ELR (cell line): ENCODE measurements around the gene OPN3.

Source experiments
- DNase-seq: peaks from one replicate; pipeline ENCODE4 v3.0.0-alpha.2; 2015; ENCODE audit warnings: low read depth

Gene OPN3

GRCh38 chr1:241589521-241589920 is 50.6 kb downstream of the OPN3 start:
- no peak for DNase-seq

- no peak for DNase-seq
Observed at GRCh38 chr1:241586905-241587512, 53.2 kb downstream of the OPN3 start.

DNA sequence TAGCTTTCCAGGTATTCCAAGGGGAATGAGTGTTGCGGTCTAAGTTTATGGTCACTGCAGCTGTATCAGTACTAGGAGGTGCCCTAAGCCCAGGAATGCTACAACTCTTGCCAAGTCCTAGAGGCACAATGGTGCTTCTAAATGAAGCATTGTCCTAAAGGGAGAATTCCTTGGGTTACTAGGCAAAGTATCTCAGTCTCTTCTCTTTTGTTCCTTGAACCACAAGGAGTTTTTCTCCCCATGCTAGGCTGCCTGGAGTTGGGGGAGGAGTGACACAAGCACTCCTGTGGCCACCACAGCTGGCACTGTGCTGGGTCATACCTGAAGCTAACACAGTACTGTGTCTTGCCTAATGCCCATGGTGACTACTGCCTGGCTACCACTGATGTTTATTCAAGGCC is 57.2 kb downstream of the OPN3 start:
- DNase-seq = no peak

- DNase-seq = no peak
Observed at GRCh38 chr1:241579434-241579833, 60.7 kb downstream of the OPN3 start.

DNA sequence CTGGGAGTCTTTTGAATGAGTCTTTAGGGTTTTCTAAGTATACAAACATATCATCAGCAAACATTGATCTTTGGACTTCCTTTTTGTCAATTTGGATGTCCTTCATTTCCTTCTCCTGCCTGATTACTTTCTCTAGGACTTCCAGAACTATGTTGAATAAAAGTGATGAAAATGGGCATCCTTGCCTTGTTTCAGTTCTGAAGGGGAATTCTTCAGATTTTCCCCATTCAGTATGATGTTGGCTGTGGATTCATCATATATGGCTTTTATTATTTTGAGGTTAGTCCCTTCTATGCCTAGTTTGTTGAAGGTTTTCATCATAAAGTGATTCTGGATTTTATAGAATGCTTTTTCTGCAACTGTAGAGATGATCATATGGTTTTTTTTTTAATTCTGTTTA is 66.0 kb downstream of the OPN3 start:
- no peak for DNase-seq

- DNase-seq = no peak
Observed at GRCh38 chr1:241569848-241570247, 70.3 kb downstream of the OPN3 start.

- DNase-seq = no peak
Observed at GRCh38 chr1:241560849-241561187, 79.4 kb downstream of the OPN3 start.

GRCh38 chr1:241560146-241560848 is 79.9 kb downstream of the OPN3 start:
- DNase-seq = no peak

DNA sequence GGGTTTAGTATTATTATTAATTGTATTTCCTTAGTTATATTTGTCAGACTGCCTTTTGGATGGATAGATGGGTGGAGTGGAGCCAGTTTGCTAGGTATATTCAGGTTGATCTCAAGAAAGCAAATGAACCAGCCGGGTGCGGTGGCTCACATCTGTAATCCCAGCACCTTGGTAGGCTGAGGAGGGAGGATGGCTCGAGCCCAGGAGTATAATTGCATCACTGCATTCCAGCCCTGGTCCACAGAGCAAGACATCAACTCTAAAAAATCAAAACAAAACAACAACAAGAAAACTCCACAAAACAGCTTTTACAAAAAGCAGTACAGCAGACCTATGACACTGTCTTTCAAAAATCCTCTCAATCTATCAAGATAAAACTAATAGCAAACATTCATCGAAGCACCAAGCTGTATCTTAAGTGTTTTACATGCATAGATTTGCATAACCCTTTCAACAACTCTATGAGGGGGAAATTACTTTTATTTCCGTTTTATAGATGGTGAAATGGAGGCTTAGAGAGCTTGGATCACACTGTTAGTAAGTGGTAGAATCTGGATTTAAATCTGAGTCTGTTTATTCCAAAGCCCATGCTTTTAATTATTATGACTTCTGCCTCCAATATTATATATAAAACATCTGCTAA is 82.5 kb downstream of the OPN3 start:
- no peak for DNase-seq

DNA sequence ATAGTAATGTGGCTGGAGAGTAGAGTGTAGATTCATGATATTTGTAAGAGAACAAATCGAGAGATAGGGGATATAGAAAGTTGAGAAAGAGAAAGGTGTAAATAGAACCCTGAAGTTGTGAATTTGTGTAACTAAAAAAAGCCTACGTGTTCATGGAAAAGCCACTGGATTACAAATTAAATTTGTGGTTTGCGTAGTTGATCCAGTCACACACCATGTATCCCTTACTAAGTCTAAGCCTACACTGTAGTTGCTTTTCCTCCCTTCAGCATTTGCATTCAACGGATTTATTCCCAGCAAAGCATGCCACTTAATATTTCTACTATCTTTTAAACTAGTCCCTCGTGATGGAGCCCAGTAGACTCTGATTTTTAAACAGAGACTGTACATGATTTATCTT is 83.1 kb downstream of the OPN3 start:
- no peak for DNase-seq

DNA sequence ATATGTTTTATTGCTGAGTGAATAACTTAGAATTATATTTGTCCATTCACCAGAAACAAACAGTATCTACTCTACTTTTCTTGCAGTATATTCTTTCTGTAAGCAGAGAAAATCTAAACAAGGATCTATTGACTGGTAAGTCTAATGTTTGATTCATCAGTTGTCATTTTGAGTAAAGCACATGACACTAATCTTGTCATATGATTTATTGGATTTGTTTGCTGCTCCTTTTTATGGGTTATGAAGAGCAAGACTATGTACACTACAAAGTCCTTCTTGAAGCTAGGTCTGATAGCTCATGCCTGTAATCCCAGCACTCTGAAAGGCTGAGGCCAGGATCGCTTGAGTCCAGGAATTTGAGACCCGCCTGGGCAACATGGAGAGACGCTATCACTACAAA is 84.6 kb downstream of the OPN3 start:
- no peak for DNase-seq

- DNase-seq = no peak
Observed at GRCh38 chr1:241553886-241554592, 86.1 kb downstream of the OPN3 start.

DNA sequence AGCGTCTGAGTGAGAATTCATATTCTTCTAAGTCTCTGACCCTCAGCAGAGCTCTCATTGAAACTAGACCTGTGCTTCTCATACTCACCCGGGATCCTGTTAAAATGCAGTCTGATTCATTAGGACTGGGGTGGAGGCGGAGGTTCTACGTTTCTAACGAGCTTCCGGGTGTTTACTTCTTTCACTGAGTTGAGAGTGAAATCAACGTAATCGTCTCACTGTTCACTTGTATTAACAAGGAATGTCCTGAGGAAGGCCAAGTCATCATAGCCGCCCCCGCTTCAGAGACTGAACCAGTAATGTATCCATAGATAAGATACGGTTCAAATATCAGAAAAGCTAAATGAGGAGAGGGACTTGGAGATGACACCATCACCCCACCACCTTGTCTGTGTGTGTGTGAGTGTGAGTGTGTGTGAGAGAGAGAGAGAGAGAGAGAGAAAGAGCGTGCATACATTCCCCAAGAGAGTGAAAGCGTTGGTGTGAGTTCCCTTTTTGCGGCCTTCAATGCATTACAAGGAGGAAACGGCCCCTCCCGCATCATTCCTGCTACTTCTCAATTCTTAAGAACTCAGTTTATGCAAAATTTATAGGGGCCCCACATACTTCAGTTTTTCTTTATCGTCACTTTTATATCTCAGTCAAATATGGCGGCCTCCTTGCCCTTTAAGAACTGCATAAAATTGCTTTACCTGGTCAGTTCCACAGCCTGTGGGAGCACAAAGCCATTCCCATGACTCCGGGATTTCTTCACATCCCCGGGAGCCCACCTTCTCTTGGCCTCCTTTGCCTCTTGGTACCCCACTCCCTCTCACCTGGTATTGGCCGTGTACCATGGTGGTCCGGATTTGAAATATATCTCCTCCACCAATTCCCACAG is 88.2 kb downstream of the OPN3 start:
- DNase-seq = no peak

GRCh38 chr1:241550318-241550717 is 89.9 kb downstream of the OPN3 start:
- DNase-seq = no peak

GRCh38 chr1:241548008-241548407 is 92.2 kb downstream of the OPN3 start:
- no peak for DNase-seq
